Tibial artery (tissue), 4 donors: ENCODE data around the gene FNTB.

Source experiments
- DNase-seq, 2 donors: peaks; one replicate each; pipeline ENCODE4 v3.0.0-alpha.2; 2019
- H3K27ac ChIP-seq, 2 donors: fragments of 200-600 bp; sonication (generic) in 1 of 2; 1 replicate in 1 of 2; 2 replicates in 1 of 2; pipeline ENCODE4 v1.5.1; 2018 to 2019; ENCODE audit warnings: mild to moderate bottlenecking in 1 of 2
- H3K27me3 ChIP-seq, 2 donors: fragments of 200-600 bp; sonication (generic) in 1 of 2; one replicate each; pipeline versions ENCODE4 v1.5.1 to v1.6.0; 2016 to 2019
- H3K36me3 ChIP-seq, 3 donors: fragments of 200-600 bp; sonication (generic) in 2 of 3; one replicate each; pipeline ENCODE4 v1.5.1; 2016 to 2019; ENCODE audit warnings: mild to moderate bottlenecking in 2 of 3
- H3K4me1 ChIP-seq, 4 donors: fragments of 200-600 bp; sonication (generic) in 2 of 4; 1 replicate in 3 of 4; 2 replicates in 1 of 4; pipeline ENCODE4 v1.5.1; 2016 to 2019
- H3K4me3 ChIP-seq, 2 donors: fragments of 200-600 bp; sonication (generic) in 1 of 2; 1 replicate in 1 of 2; 2 replicates in 1 of 2; pipeline ENCODE4 v1.5.1; 2018 to 2019; ENCODE audit warnings: mild to moderate bottlenecking in 2 of 2
- H3K9me3 ChIP-seq, 3 donors: fragments of 200-600 bp; sonication (generic) in 1 of 3; one replicate each; pipeline ENCODE4 v1.5.1; 2016 to 2019
- CTCF ChIP-seq, 2 experiments: fragments of 200-600 bp in 1 of 2; fragments of 450-650 bp in 1 of 2; IDR thresholded peaks; one replicate each; pipeline ENCODE4 v1.5.1; 2017 to 2019; ENCODE audit warnings: antibody characterized with exemption in 2 of 2, mild to moderate bottlenecking in 1 of 2, moderate library complexity in 1 of 2
- intact Hi-C: fragments of 100-400 bp; cut with DNase I; formaldehyde crosslinking; loops from one replicate; pipeline ENCODE4 v1.15.0; 2023; ENCODE audit warnings: low total_unique reads

FNTB gene

DNA sequence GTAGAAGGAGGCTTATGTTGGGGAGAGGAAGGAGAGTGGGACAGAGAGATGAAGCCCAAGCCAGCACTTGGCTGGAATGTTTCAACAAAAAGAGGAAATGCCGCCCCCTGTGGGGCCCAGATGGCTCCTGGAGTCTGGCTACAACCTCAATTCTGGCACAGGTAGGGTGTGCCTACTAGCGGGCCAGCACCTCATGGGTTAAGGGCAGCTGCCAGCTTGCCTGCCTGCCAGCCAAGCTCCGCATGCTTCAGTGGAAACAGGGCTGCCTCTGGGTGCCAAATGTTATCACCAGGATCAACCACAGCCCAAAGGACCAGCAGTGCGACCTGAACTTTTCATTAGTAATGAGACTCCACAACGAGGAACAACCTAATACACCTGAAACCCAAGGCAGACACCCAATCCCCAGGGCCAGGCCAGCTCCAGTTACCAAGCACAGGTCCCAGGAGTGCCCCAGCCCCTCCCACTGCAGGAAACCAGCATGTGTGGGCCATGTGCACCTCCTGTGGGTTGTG lies 25.9 kb upstream of the FNTB start:
- no peak overlapping the region for H3K27ac ChIP-seq
- intact Hi-C loops, result no loop called here
- no peaks in the 10 kb centered on the region for H3K27me3 ChIP-seq
- DNase-seq, result no peak
- peaks cover 0 to 6% (median 0%) of the 10 kb centered on the region in 3 donors for H3K36me3 ChIP-seq
- H3K4me3 ChIP-seq, result no peak overlapping the region
- H3K9me3 ChIP-seq, result no peaks in the 10 kb centered on the region
- no peak for TF ChIP-seq CTCF (IDR thresholded peaks at IDR 0.05)
- peaks cover 0 to 5% (median 0%) of the 10 kb centered on the region in 4 donors for H3K4me1 ChIP-seq

DNA sequence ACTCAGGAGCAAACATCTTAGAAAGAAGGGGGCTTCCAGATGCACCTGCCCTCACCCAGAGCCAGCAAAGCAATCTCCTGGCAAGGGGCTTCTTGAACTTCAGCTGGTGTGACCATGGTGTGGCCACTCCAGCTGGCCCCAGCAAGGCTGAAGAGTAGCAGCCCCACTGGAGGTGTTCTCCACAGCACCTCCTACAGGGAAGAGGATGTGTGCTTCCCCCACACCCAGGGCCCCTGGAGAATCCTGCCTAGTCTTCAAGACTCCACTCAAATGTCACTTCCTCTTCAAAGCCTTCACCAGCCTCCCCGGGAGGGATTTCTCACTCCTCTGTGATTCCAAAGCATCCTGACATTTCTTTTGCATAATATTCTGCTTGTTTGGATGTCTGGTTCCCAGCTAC lies 23.1 kb upstream of the FNTB start:
- no peak for TF ChIP-seq CTCF (IDR thresholded peaks at IDR 0.05)
- Histone ChIP-seq H3K4me1 (peaks cover 0 to 5% (median 0%) of the 10 kb centered on the region in 4 donors), H3K4me3 (no peak overlapping the region), H3K27ac (no peak overlapping the region), H3K27me3 (no peaks in the 10 kb centered on the region), H3K36me3 (peaks cover 0 to 5% (median 0%) of the 10 kb centered on the region in 3 donors), H3K9me3 (no peaks in the 10 kb centered on the region)
- intact Hi-C loops, result no loop called here
- DNase-seq, result no peak

GRCh38 chr14:64965356-64966000 lies 21.2 kb upstream of the FNTB start:
- intact Hi-C loops, result no loop called here
- Histone ChIP-seq H3K36me3 (peaks cover 0 to 5% (median 0%) of the 10 kb centered on the region in 3 donors), H3K4me3 (no peak overlapping the region), H3K27me3 (no peaks in the 10 kb centered on the region), H3K9me3 (no peaks in the 10 kb centered on the region), H3K4me1 (no peaks in the 10 kb centered on the region), H3K27ac (no peak overlapping the region)
- TF ChIP-seq CTCF (IDR thresholded peaks at IDR 0.05), result no peak
- no peak for DNase-seq

DNA sequence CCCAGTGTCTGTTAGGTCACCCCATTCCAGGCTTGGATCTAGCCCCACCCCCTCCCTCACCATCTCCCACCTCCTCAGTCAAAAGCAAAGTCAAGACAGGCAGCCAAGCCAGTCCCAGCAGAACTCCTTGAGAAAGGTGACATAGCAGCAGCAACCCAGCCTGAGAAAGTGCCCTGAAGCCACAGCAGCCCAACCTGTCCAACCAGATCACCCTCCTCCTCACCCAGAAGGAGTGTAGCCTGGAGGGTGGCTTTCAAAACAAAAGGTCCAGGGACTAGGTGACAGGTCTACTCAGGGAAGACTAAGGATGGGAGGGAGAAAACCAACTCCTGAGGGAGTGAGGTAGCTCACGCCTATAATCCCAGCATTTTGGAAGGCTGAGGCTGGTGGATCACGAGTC lies 19.7 kb upstream of the FNTB start:
- no peak overlapping the region for H3K27ac ChIP-seq
- no peak for TF ChIP-seq CTCF (IDR thresholded peaks at IDR 0.05)

DNA sequence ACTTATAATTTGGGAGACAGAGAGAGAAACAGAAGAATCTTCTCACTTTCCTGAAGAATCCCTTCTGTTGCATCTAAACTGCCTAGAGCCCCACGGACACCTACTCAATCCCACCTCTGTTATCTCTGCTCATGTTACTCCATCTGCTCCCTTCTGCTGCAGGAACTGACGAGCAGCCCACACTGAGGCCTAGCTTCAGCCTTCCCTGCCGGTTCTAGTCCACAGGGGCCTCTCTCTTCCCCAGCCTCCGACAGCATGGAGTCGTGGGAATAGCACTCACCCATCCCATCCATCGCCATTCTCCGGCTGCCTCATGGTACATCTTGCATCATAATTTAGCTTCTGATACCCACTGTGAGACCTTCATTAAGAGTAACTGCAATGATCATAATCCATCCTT lies 18.5 kb upstream of the FNTB start:
- peaks cover 0 to 5% (median 0%) of the 10 kb centered on the region in 3 donors for H3K36me3 ChIP-seq
- H3K27me3 ChIP-seq, result no peaks in the 10 kb centered on the region
- H3K4me3 ChIP-seq, result no peak overlapping the region
- intact Hi-C loops, result no loop called here
- H3K27ac ChIP-seq, result no peak overlapping the region
- no peak for DNase-seq
- peaks cover 0 to 21% (median 15%) of the 10 kb centered on the region in 4 donors for H3K4me1 ChIP-seq
- TF ChIP-seq CTCF (IDR thresholded peaks at IDR 0.05), result no peak
- H3K9me3 ChIP-seq, result no peaks in the 10 kb centered on the region

More for the DNA sequence above, 19.7 kb upstream of the FNTB start:
- no peak for DNase-seq
- Histone ChIP-seq H3K9me3 (no peaks in the 10 kb centered on the region), H3K27me3 (no peaks in the 10 kb centered on the region), H3K36me3 (peaks cover 0 to 5% (median 0%) of the 10 kb centered on the region in 3 donors), H3K4me1 (peaks cover 0 to 13% (median 12%) of the 10 kb centered on the region in 4 donors), H3K4me3 (no peak overlapping the region)
- intact Hi-C loops, result no loop called here
